Measurements from ENCODE around the gene PCDH9.

DNA sequence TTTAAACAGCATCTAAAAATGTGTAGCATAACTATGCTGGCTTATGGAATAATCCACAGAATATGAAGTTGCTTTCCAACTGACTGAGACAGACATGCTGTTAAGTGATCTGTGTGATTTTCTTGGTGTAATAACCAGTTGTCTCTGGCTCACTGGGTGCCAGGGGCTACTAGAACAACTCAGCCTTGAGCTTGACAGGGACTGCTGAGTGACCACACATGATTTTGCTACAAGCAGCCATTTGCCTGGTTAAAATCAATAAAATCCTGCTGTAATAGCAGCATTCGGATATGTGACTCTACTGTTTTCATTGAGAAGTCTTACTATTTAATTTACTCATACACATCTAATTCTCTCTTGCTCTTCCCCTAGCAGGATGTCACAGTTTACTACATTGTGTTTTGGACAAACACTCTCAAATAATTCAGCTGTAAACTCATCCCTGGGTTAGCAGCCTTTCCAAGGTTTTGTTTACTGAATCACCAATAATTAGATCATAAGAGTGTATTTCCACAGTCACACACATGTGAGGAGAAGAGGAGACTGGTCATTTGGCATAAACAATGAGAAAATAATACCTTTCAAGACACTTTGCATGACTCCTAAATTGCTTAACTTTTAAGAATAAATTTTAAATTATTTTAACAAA, 426.2 kb downstream of the PCDH9 start:
- TF ChIP-seq POLR2AphosphoS5 (IDR thresholded peaks at IDR 0.05; ENCODE audit: low read depth, low read length) = no peak
- TF ChIP-seq TAF1 (IDR thresholded peaks at IDR 0.05; ENCODE audit: borderline replicate concordance, insufficient read depth, low read length) = no peak
- TF ChIP-seq, protein P1, sequence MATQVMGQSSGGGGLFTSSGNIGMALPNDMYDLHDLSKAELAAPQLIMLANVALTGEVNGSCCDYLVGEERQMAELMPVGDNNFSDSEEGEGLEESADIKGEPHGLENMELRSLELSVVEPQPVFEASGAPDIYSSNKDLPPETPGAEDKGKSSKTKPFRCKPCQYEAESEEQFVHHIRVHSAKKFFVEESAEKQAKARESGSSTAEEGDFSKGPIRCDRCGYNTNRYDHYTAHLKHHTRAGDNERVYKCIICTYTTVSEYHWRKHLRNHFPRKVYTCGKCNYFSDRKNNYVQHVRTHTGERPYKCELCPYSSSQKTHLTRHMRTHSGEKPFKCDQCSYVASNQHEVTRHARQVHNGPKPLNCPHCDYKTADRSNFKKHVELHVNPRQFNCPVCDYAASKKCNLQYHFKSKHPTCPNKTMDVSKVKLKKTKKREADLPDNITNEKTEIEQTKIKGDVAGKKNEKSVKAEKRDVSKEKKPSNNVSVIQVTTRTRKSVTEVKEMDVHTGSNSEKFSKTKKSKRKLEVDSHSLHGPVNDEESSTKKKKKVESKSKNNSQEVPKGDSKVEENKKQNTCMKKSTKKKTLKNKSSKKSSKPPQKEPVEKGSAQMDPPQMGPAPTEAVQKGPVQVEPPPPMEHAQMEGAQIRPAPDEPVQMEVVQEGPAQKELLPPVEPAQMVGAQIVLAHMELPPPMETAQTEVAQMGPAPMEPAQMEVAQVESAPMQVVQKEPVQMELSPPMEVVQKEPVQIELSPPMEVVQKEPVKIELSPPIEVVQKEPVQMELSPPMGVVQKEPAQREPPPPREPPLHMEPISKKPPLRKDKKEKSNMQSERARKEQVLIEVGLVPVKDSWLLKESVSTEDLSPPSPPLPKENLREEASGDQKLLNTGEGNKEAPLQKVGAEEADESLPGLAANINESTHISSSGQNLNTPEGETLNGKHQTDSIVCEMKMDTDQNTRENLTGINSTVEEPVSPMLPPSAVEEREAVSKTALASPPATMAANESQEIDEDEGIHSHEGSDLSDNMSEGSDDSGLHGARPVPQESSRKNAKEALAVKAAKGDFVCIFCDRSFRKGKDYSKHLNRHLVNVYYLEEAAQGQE (IDR thresholded peaks at IDR 0.05; ENCODE audit: insufficient read depth in 1 of 2, low read depth in 2 of 2, low read length in 2 of 2) = no peak
- no peak for TF ChIP-seq SIN3A (IDR thresholded peaks at IDR 0.05; ENCODE audit: borderline replicate concordance, insufficient read depth, low read length)
